NCI-H2107 (cell line): ENCODE data around the gene SLC7A4.

Experiments used
- DNase-seq: peaks from one replicate; lab custom pipeline; 2025; lab: John Stamatoyannopoulos, UW

The SLC7A4 gene

GRCh38 chr22:20983081-20983771 lies 49.1 kb downstream of the SLC7A4 start:
- no peak for DNase-seq

GRCh38 chr22:20982563-20982882 lies 49.8 kb downstream of the SLC7A4 start:
- DNase-seq, result no peak

GRCh38 chr22:20981787-20982562 lies 50.4 kb downstream of the SLC7A4 start, which contains the start of gene LZTR1:
TSS of gene LZTR1 (plus strand) at chr22:20982297. CDS start at chr22:20982372, 75 bp downstream.
- peak; percentile 23 for DNase-seq

- DNase-seq, result no peak
Measured at GRCh38 chr22:20980938-20981722, 51.2 kb downstream of the SLC7A4 start.

- DNase-seq, result no peak
Measured at GRCh38 chr22:20980523-20980922, 51.8 kb downstream of the SLC7A4 start.

GRCh38 chr22:20979940-20980453 lies 52.4 kb downstream of the SLC7A4 start:
- no peak for DNase-seq

- no peak for DNase-seq
Measured at GRCh38 chr22:20979243-20979809, 53.0 kb downstream of the SLC7A4 start.
